Measurements from ENCODE around the gene NFRKB.

The NFRKB gene

DNA sequence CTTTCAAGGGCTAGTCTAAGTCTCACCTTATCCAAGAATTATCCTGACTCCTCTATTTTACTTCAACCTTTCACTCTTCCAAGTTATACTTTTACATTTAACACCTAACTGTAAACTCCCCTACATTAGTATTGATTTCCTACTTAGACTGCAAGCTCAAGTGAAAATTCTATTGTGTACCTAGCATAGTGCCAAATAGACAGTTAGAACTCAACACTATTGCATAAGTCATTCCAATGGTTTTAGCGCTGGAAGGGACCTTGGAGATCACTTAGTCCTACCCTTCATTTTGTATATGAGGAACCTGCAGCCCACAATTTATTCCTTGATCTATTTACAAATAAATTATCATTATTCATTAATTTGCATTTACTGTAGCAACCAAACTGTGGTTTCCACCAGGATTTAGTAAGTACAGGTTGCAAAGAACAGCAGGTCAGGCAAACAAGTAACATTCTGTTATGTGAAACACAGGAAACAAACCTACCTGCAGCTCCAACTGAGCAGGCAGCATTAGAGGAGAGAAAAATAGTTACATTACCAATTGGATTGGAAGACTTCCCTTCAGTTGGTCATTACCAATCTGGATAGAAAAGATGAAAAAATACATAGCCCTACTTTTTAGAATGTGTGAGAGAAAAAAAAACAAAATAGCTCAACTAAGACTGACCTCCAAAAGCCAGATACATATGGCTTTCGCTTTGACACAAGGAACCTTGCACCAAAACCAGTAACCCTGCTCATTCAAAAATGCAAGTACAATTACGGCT is 33.7 kb upstream of the NFRKB start:
- Mint-ChIP-seq H3K27ac (peak overlapping the region; percentile 3), H3K4me1 (no peaks in the 10 kb centered on the region), H3K27me3 (no peaks in the 10 kb centered on the region), H3K4me3 (no peak overlapping the region), H3K9me3 (no peaks in the 10 kb centered on the region), H3K36me3 (peaks cover 24% of the 10 kb centered on the region)
- DNase-seq (ENCODE audit: low spot score in 2 of 2) (no peak), ATAC-seq (ENCODE audit: low read depth) (no peak)

DNA sequence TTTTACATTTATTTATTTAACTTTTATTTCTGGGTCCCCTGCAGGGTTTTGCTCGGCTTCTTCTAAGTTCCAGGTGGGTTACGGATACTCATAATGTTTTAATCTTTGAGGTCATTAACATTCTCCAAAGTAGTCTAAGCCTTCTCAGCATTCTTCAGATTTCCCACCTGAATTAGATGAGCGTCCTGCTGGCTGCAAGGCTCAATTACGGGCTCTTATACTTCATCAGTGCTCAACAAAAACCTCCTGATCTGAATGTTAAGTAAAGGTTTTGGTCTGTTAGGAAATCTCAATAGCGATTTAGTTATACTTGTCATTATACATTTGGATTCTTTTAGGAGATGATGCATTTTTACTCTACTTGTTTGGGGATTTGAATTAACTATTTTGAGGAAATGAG is 27.3 kb upstream of the NFRKB start:
- ATAC-seq (ENCODE audit: low read depth) (no peak), DNase-seq (ENCODE audit: low spot score in 2 of 2) (no peak)
- Mint-ChIP-seq H3K27me3 (no peaks in the 10 kb centered on the region), H3K9me3 (no peaks in the 10 kb centered on the region), H3K27ac (no peak overlapping the region), H3K4me1 (peaks cover 5% of the 10 kb centered on the region), H3K36me3 (peaks cover 14% of the 10 kb centered on the region), H3K4me3 (no peak overlapping the region)

DNA sequence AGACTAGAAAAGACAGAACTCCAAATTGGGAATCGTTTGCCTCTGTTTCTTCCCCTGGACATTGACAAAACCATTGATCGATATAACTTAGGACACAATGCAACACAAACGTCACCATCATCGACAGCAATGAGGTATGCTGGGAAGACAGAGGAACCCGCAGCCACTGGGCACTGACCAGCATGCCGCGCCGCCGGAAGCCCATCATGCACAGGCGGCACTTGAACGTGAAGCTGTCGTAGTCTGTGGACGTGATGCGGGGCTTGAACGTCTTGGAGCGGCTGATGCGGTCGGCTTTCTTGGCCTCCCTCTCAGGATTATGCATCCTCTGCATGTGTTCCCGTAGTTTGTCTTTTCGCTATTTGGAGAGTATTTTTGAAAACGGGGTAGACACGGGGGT is 23.0 kb upstream of the NFRKB start:
- Mint-ChIP-seq H3K9me3 (no peaks in the 10 kb centered on the region), H3K27ac (no peak overlapping the region), H3K4me1 (peaks cover 3% of the 10 kb centered on the region), H3K4me3 (no peak overlapping the region), H3K36me3 (peaks cover 25% of the 10 kb centered on the region), H3K27me3 (no peaks in the 10 kb centered on the region)
- DNase-seq (ENCODE audit: low spot score in 2 of 2), result no peak
- no peak for ATAC-seq (ENCODE audit: low read depth)

DNA sequence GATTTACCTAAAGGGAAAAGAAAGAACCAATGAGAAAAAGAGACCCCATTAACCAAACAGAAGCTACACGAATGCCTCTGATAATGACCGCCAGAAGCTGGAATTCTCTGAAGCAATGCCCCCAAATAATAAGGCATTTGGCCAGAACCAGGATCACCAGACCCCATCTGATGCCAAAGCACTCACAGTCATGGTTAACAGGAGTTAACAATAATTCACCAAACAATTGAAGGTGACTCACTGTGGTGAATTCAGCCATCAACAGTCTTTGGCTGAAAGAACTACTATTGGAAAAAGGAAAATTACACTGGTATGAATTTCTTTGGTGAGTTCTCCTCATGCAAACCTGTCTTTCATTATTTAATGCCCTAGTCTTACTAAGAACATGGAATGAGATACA is 21.9 kb upstream of the NFRKB start:
- no peaks in the 10 kb centered on the region for H3K4me1 Mint-ChIP-seq
- H3K36me3 Mint-ChIP-seq, result peaks cover 26% of the 10 kb centered on the region
- H3K4me3 Mint-ChIP-seq, result no peak overlapping the region
- H3K27me3 Mint-ChIP-seq, result no peaks in the 10 kb centered on the region
- H3K27ac Mint-ChIP-seq, result no peak overlapping the region
- no peak for DNase-seq (ENCODE audit: low spot score in 2 of 2)
- no peak for ATAC-seq (ENCODE audit: low read depth)
- H3K9me3 Mint-ChIP-seq, result no peaks in the 10 kb centered on the region

DNA sequence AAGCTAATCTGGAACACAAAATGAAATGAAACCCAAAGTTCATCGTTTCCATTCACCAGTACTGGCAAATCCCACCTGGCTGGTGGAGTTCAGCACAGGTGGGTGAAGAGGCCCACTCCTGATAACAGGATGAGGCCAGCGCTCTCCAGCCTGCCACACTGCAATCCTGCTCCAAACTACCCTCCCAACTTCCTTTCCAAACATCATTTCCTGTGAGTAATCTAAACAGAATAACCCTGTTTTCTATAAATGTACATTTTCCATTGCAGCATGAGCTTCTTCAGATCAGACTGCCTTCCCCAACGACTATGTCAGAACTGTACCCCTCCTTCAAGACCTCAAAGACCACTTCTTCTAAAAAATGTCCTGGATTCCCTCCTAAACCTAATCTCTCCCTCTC is 15.9 kb upstream of the NFRKB start:
- H3K27ac Mint-ChIP-seq, result no peak overlapping the region
- H3K4me3 Mint-ChIP-seq, result no peak overlapping the region
- H3K36me3 Mint-ChIP-seq, result peaks cover 32% of the 10 kb centered on the region
- H3K27me3 Mint-ChIP-seq, result no peaks in the 10 kb centered on the region
- H3K9me3 Mint-ChIP-seq, result no peaks in the 10 kb centered on the region
- no peak for DNase-seq (ENCODE audit: low spot score in 2 of 2)
- no peaks in the 10 kb centered on the region for H3K4me1 Mint-ChIP-seq
- no peak for ATAC-seq (ENCODE audit: low read depth)

DNA sequence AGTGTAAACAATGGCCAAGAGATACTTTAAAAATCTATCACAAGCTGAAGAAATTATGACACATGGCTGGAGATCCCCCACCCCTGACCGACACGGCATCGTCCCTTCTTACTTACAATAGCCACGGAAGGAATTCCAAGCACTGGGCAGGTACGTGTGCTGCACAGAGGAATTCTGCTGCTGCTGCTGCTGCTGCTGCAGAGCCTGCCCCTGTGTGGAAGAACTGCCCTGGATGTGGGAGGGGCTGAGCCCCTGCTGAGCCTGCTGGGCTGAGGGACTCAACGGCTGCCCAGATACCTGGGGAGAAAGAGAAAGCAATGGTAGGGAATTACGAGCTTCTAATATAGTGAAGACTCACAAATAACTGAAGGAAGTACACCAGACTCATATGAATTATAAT is 15.0 kb upstream of the NFRKB start:
- Mint-ChIP-seq H3K4me1 (no peaks in the 10 kb centered on the region), H3K9me3 (no peaks in the 10 kb centered on the region), H3K27ac (no peak overlapping the region), H3K4me3 (no peak overlapping the region), H3K27me3 (no peaks in the 10 kb centered on the region), H3K36me3 (peaks cover 36% of the 10 kb centered on the region)
- DNase-seq (ENCODE audit: low spot score in 2 of 2) (no peak), ATAC-seq (ENCODE audit: low read depth) (no peak)

DNA sequence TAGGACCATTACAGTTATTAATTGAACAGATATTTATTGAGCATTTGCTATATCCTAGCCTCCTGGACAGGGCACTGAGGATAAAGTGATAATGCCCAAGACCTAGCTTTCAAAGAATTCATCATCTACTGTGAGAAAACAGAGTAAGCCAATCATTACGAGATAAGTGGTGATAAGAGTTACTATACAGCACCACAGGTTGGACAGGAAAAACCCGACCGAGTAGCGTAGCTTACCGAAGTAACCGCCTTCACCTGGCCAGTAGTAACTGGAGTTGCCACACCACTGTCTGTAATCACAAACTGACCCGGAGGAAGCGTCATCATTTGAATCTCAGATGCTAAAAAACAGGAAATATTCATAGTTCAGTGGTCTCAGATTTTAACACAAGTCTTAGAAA is 10.0 kb upstream of the NFRKB start:
- no peak for DNase-seq (ENCODE audit: low spot score in 2 of 2)
- Mint-ChIP-seq H3K9me3 (no peaks in the 10 kb centered on the region), H3K27me3 (no peaks in the 10 kb centered on the region), H3K4me1 (no peaks in the 10 kb centered on the region), H3K36me3 (peaks cover 34% of the 10 kb centered on the region), H3K4me3 (no peak overlapping the region), H3K27ac (no peak overlapping the region)
- ATAC-seq (ENCODE audit: low read depth), result no peak

DNA sequence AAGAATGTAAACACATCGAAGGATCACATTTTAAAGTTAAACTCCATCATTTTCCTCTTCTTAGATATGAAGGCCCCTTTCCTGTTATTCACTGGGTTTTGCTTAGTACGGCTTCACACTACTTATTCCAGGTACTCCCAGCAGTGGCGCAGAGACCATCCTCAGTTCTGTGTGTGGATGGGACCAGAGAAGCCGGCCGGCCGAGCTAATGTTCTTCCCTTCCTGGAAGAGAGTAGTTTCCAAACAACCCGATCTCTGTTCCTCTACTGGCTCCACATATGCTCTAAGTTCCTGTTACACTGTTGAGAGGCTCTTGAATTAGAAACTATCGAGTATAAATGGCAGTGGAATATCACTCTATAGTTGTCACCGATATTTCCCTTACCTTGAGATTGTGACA is 684 bp upstream of the NFRKB start:
- H3K4me3 Mint-ChIP-seq, result peak overlapping the region; percentile 92
- no peak for DNase-seq (ENCODE audit: low spot score in 2 of 2)
- no peaks in the 10 kb centered on the region for H3K27me3 Mint-ChIP-seq
- H3K9me3 Mint-ChIP-seq, result no peaks in the 10 kb centered on the region
- ATAC-seq (ENCODE audit: low read depth), result no peak
- peaks cover 13% of the 10 kb centered on the region for H3K4me1 Mint-ChIP-seq
- H3K27ac Mint-ChIP-seq, result peak overlapping the region; percentile 60
- peaks cover 14% of the 10 kb centered on the region for H3K36me3 Mint-ChIP-seq

DNA sequence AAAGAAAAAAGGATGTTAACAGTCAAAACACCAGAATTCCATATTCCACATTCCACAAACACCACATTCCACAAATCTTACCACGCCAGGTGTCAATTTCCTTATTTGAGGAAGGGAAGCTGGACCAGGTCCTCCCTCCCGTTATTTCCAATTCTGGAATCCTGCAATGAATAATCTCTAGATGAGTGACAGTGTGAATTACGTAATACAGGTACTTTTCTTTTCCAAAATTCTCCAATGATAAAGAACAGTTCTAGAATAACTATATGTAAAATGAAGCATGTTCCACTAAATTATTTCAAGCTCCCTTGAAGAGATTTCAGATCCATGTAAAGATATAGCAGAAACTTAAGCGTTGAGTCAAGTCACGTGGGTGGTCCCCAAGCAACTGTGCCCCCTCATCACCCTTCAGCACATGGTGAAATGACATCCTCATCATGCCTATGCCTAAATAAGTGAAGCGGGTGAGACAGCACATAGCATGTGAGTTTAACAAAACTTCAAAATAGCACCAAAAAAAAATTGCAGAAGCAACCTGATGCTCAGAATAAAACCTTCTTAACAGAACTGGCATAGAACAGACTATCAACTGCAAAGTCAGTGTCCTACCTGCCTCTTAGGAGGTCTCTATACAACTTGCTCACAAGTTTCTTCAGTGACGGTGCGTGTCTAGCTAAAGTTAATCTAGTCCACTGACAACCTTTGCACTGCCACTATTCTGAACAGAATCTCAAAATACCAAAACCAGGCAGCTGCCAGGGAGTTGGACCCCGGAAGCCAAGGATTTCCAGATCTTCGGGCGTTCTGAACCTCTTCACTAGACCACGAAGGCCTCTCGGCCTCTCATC is 876 bp downstream of the NFRKB start:
- H3K4me1 Mint-ChIP-seq, result peaks cover 13% of the 10 kb centered on the region
- DNase-seq (ENCODE audit: low spot score in 2 of 2), result no peak
- ATAC-seq (ENCODE audit: low read depth), result peak; percentile 5

DNA sequence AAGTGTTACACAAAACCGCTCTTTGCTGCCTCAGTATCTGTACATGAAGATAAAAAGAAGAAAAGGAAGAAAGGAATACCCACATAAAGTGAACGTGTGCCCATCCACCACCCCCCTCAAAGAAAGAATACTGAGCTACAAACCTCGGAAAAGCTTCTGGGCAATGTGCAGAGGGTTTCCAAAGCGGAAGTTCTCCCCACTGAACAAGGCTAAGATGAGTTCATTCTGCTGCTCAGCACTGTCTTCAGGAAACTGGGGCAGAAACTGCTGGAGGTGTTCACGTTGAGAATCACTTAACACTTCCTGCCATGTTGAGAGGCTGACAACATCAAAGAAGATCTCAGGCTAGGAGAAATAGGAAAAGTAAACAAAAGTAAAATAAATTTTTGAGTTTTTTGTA is 6.9 kb downstream of the NFRKB start:
- peaks cover 3% of the 10 kb centered on the region for H3K4me1 Mint-ChIP-seq
- no peak overlapping the region for H3K27ac Mint-ChIP-seq
- H3K4me3 Mint-ChIP-seq, result no peak overlapping the region
- no peaks in the 10 kb centered on the region for H3K27me3 Mint-ChIP-seq
- no peaks in the 10 kb centered on the region for H3K9me3 Mint-ChIP-seq
- ATAC-seq (ENCODE audit: low read depth), result no peak
- H3K36me3 Mint-ChIP-seq, result peaks cover 49% of the 10 kb centered on the region
- no peak for DNase-seq (ENCODE audit: low spot score in 2 of 2)

More for the DNA sequence above, 876 bp downstream of the NFRKB start:
- H3K27ac Mint-ChIP-seq, result peak overlapping the region; percentile 82
- H3K27me3 Mint-ChIP-seq, result no peaks in the 10 kb centered on the region
- no peaks in the 10 kb centered on the region for H3K9me3 Mint-ChIP-seq
- H3K4me3 Mint-ChIP-seq, result peak overlapping the region; percentile 92
- H3K36me3 Mint-ChIP-seq, result peaks cover 13% of the 10 kb centered on the region

DNA sequence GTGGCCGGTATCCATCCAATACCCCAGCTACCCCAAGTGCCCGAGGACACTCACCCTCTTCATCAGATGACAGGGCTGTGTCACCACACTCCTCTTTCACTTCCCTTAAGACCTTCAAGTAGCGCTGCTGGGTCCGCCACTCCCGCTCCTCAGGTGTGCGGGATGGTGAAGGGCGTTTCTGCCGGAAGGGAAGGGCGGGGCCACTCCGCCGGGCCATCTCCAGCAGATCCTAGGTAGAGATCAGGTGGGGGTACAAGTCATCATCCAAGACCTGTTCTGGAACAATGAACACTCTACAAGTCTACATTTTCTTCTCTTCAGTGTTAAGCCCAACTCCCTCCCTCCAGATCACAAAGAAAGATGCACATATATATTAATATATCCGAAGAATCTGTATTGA is 10.0 kb downstream of the NFRKB start:
- no peak overlapping the region for H3K4me3 Mint-ChIP-seq
- DNase-seq (ENCODE audit: low spot score in 2 of 2) (no peak), ATAC-seq (ENCODE audit: low read depth) (no peak)
- H3K27ac Mint-ChIP-seq, result no peak overlapping the region
- H3K27me3 Mint-ChIP-seq, result no peaks in the 10 kb centered on the region
- H3K36me3 Mint-ChIP-seq, result peaks cover 56% of the 10 kb centered on the region
- no peaks in the 10 kb centered on the region for H3K4me1 Mint-ChIP-seq
- no peaks in the 10 kb centered on the region for H3K9me3 Mint-ChIP-seq

DNA sequence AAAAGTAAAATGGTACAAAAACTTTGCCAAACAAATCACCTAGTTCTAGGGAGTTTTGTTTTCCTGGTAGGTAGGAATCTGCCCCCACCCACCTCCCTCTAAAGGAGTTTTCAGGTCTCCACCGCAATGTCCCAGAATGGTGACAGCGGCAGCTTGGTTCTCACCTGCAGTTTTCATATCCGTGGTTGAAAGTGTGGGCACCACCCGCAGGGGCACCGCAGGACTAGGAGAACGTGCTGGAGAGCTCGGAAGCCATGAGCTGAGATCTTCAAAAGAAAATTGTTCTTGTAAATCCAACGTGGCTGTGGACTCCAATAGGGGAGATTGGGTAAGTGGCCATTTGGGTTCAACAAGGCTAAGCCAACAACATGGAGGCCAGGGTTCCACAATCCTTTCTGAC is 10.8 kb downstream of the NFRKB start:
- DNase-seq (ENCODE audit: low spot score in 2 of 2), result no peak
- no peak overlapping the region for H3K27ac Mint-ChIP-seq
- H3K4me3 Mint-ChIP-seq, result no peak overlapping the region
- no peak for ATAC-seq (ENCODE audit: low read depth)
- no peaks in the 10 kb centered on the region for H3K4me1 Mint-ChIP-seq
- no peaks in the 10 kb centered on the region for H3K9me3 Mint-ChIP-seq
- H3K27me3 Mint-ChIP-seq, result no peaks in the 10 kb centered on the region
- peaks cover 59% of the 10 kb centered on the region for H3K36me3 Mint-ChIP-seq

DNA sequence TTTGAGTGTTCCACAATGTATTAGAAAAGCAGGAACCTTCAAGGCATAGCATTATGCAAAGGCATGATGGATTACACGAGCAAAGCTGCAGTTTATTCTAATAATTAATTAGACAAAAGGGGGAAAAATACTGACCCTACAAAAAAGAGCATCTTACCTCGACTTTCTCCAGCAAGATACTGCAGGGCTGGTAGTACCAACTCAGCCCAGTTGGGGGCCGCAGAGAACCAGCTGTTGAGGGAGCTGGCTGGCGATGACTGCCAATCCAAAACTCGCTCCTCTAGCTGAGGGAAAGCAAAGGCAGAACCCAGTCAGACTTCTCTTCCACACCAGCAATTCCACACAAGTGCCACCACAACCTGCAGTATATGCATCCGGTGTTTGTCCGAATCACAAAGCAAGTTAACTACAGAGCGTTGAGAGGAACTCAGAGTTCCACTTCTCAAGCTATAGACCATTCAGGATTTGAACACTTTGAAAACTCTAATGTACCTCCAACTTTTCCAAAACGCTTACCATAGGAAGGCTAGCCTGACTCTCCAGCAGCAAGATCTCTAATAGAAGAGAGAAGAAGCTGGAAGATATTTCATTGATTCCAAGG is 13.7 kb downstream of the NFRKB start:
- H3K36me3 Mint-ChIP-seq, result peaks cover 59% of the 10 kb centered on the region
- no peaks in the 10 kb centered on the region for H3K4me1 Mint-ChIP-seq
- H3K4me3 Mint-ChIP-seq, result no peak overlapping the region
- peak overlapping the region; percentile 12 for H3K27ac Mint-ChIP-seq
- no peaks in the 10 kb centered on the region for H3K9me3 Mint-ChIP-seq
- DNase-seq (ENCODE audit: low spot score in 2 of 2) (no peak), ATAC-seq (ENCODE audit: low read depth) (no peak)
- H3K27me3 Mint-ChIP-seq, result no peaks in the 10 kb centered on the region

DNA sequence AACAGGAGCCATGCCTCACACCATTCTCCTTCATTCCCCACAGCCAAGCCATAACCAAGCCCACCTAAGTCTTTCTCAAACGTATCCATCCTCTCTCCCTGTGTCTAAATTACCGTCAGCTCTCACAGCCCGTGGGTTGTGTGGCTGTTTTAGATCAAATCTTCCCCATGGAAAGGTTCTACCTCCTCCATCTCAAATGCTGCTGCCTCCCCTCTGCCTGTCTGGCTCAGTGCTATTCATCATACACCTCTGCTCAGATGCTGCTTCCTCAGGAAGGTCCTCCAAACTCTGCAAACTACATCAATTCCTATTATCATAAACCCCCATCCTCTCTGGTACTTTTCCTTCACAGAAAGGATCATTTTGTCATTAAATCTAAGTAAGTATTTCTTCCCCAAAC is 15.1 kb downstream of the NFRKB start:
- Mint-ChIP-seq H3K4me1 (no peaks in the 10 kb centered on the region), H3K36me3 (peaks cover 58% of the 10 kb centered on the region), H3K27ac (peak overlapping the region; percentile 40), H3K27me3 (no peaks in the 10 kb centered on the region), H3K4me3 (no peak overlapping the region), H3K9me3 (no peaks in the 10 kb centered on the region)
- ATAC-seq (ENCODE audit: low read depth) (no peak), DNase-seq (ENCODE audit: low spot score in 2 of 2) (no peak)

All from memory B cell (primary cell).